ENCODE measurements around the gene FAM221B.

Gene FAM221B

GRCh38 chr9:35771534-35771933 lies 57.0 kb downstream of the FAM221B start:
- DNase-seq (ENCODE audit: low read depth) = peak; percentile 56
- H3K4me3 ChIP-seq (ENCODE audit: low read length) = no peak overlapping the region
- no peak for TF ChIP-seq CTCF (conservative IDR thresholded peaks at IDR 0.05; ENCODE audit: low read depth, low read length)

GRCh38 chr9:35771075-35771433 lies 57.5 kb downstream of the FAM221B start:
- no peak for DNase-seq (ENCODE audit: low read depth)
- TF ChIP-seq CTCF (conservative IDR thresholded peaks at IDR 0.05; ENCODE audit: low read depth, low read length) = no peak
- H3K4me3 ChIP-seq (ENCODE audit: low read length) = no peak overlapping the region

- no peak overlapping the region for H3K4me3 ChIP-seq (ENCODE audit: low read length)
- no peak for DNase-seq (ENCODE audit: low read depth)
- TF ChIP-seq CTCF (conservative IDR thresholded peaks at IDR 0.05; ENCODE audit: low read depth, low read length) = no peak
Measured at GRCh38 chr9:35769763-35770162, 58.8 kb downstream of the FAM221B start.

- H3K4me3 ChIP-seq (ENCODE audit: low read length) = no peak overlapping the region
- no peak for DNase-seq (ENCODE audit: low read depth)
- no peak for TF ChIP-seq CTCF (conservative IDR thresholded peaks at IDR 0.05; ENCODE audit: low read depth, low read length)
Measured at GRCh38 chr9:35767458-35767857, 61.1 kb downstream of the FAM221B start.

GRCh38 chr9:35766997-35767396 lies 61.5 kb downstream of the FAM221B start:
- no peak overlapping the region for H3K4me3 ChIP-seq (ENCODE audit: low read length)
- DNase-seq (ENCODE audit: low read depth) = no peak
- TF ChIP-seq CTCF (conservative IDR thresholded peaks at IDR 0.05; ENCODE audit: low read depth, low read length) = no peak

Data from retinal pigment epithelial cell (primary cell).